ENCODE data around the gene GDF7.
A peak's percentile ranks its signal among the peaks of the same experiment; 100 is the strongest.

The GDF7 gene

GRCh38 chr2:20629581-20630171, 37.3 kb upstream of the GDF7 start:
- DNase-seq = peak in 1 of 2 experiments; percentile 66

- DNase-seq = no peak
Measured at GRCh38 chr2:20630967-20631366, 36.0 kb upstream of the GDF7 start.

DNA sequence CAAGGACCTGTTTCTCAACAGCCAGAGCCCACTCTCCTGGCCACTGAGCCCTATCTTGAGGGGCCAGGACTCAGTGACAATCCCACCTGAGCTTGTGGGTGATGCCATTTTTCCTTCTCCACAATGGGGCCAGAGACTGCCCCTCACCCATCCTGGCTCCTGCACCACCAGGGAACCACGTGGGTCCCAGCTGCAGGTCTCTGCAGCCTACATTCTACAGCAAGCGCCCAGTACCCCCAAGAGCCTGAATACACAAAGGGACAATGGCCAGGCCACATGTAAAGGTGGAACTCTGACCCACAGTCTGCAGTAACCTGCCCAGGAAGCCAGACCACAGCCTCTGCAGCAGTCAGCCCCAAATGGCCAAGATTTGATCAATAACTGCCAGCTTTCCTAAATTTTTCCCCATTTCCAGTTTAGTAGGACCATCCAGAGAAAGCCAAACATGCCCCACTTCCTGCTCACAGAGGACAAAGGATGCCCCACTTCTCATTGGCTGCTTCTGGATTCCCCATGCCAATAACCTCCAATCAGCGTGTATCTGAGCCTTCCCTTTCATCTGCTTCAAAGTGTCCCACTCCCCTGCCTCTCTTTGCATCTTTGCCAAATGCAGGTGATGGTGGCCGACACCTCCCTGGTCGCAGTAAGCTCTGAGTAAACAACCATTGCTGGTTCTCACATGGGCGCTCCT, 35.2 kb upstream of the GDF7 start:
- no peak for DNase-seq

DNA sequence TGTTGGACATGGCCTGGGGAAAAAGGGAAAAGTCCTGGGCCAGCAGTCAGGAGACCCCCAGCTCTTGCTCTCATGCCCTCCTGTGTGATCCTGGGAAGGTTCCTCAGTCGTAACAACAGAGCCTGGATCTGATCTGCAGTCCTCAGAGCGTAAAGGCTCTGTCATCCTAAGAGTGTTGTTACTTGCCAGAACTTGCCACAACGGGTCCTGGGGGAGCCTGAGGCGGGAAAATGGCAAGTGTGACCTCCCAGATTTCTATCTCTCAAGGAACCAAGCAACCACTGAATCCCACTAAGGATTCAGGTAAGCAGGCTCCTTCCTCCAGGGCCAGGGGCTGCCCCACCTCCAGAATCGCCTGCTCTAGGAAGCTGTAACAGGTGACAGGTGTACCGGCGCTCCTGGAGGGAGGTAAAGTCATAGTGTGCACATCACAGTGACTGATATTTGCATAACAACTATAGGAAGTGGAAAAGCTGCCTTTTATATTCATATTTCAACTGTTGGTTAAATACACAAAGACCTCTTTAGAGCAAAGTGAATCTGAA, 34.4 kb upstream of the GDF7 start:
- no peak for DNase-seq

- DNase-seq = no peak
Measured at GRCh38 chr2:20633001-20633400, 33.9 kb upstream of the GDF7 start.

DNA sequence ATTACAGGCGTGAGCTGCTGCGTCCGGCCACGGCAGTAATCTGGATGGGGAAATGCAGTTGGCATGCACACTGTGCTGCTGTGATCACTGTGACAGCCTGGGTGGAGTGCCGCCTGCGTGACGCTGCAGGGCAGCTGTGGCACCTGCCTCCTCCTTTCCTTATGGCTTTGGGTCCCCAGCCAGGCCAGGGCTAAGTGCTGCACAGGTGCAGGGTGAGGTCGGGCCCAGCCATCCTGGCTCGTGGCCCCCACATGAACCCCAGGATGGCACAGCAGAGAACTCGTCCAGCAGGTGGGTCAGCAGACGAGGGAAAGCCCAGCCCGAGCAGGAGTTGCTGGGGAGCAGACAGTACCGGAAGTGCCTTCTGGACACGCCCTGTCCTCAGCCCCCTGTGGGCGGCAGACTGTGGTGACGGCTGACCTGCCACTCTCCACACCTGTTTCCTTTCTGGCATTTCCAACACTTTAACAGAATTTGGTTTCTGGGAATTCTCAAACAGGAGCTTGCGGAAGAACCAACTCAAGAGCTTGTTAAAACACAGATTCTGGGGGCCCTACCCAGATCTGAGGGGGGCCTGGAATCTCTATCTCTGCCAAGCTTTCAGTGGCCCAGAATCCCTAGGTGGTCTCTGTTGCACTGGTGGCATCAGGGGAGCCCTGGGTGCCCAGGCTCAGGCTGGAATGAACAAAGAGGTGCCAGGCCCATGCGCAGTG, 33.0 kb upstream of the GDF7 start:
- no peak for DNase-seq

DNA sequence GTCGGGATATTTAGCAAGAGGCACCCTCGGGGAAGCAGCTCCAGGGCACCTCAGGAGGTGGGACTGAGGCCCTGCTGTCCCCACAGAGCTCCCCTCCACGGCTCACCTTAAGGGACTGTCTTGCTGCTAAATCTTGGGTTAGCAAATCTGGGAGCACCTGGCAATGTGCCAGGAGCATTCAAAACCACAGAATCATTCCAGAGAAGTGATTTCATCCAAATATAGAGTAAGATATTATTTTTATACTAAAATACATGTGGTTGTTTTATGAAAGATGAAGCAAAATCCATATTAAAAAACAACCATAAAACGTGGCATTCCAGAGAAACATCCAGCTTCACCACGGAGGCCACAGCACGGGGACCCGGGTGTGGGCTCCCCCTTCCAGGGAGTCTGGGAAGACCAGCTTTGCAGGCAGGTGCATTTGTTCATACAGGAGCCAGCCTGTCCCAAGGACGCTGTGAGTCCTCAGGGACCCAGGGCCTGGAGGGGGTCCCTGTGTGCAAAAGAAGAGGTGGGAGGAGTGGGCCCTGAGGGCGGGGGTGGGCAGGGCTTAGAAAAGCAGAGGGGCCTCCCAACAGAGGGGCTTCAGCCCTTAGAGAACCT, 32.3 kb upstream of the GDF7 start:
- DNase-seq = no peak

DNA sequence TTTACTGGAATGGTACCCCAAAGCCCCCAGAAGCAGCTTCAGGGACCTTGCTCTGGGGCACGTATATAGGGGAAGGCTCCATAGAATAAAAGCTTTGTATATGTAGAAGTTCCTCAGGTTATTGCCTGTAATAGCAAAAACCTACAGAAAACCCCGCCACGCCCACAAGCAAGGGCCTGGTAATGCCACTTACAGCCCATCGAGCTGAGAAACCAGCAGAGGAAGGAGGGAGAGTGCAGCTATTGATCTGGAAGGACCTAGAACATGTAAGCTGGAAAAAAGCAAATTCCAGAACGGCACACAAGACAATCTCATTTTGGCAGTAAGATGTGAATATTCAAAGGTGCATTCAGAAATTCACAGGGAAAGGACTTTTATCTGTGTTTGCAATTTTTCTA, 31.8 kb upstream of the GDF7 start:
- DNase-seq = no peak

- peak; percentile 68 to 79 for DNase-seq
Measured at GRCh38 chr2:20635675-20636584, 31.0 kb upstream of the GDF7 start.

DNA sequence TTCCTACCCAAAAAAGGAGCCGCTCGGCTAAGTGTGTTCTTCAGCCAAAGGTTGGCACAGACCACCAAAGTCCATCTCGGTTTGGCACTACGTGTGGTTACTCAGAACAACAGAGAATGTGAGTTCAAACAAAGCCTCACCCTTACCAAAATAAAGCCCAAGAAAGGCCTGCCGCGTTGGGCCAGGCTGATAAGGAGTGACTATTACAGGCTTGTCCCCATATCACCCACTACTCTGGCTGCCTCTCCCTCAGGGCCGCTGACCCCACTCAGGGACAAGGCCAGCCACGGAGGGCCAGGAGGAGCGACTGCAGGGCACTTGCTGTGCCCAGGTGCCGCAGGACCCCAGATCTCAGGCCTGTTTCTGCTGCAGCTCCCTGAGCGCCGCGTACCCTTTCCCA, 29.8 kb upstream of the GDF7 start:
- no peak for DNase-seq

DNA sequence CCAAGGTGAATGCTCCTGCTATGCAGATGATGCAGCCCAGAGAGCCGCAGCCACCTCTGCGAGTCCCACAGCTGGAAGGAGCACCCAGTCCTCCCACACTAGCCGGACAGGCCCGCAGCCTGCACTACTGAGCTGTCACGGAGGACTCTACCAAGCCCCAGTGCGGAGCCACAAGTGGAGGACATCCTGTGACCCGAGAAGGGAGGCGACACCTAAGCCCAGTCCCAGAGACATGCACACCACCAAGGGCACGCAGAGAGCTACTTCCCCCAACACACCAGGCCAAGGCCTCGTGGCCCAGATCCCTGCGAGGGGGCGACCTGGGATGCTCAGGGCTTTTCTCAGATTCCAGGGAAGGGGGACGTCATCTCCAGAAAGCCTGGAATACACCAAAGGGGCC, 28.9 kb upstream of the GDF7 start:
- DNase-seq = no peak

DNA sequence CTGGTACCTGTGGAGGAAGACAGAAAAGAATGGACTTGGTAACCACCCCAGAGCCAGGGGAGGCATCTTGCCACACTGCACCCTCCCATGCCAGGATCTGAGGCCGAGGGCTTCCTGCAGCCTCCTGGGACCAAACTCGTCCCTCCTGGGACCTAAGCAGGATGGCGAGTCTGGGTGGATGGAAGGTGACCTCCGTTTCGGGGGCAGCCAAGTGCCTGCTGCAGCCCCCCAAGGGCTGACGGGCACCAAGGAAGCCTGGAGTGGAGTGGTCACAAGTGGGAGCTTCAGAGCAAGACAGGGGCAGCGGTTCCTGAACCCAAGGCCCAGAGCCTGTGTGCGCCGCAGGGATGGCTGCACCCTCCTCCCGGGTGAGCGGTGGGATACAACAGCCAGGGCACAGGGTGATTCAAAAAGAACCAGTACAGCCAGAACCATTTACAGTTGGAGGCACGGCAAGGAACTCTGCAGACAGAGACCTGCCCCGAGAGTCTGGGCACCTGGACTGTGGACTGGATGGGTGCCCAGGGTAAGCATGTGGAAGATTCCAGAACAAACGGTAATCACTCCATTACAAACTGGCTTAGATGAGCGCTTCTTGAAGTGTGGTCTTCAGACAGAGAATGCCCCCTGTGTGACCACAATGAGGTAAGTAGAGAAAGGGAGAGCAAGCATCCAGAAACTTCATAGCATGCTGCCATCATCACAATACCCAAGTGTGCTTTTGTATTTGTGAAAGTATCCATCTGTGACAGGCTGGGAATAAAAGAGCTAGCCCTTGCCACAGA, 28.1 kb upstream of the GDF7 start:
- DNase-seq = no peak

GRCh38 chr2:20640411-20641122, 26.4 kb upstream of the GDF7 start:
- DNase-seq = no peak

GRCh38 chr2:20641123-20641985, 25.6 kb upstream of the GDF7 start:
- DNase-seq = no peak

- peak; percentile 46 to 74 for DNase-seq
Measured at GRCh38 chr2:20642055-20642971, 24.6 kb upstream of the GDF7 start.

DNA sequence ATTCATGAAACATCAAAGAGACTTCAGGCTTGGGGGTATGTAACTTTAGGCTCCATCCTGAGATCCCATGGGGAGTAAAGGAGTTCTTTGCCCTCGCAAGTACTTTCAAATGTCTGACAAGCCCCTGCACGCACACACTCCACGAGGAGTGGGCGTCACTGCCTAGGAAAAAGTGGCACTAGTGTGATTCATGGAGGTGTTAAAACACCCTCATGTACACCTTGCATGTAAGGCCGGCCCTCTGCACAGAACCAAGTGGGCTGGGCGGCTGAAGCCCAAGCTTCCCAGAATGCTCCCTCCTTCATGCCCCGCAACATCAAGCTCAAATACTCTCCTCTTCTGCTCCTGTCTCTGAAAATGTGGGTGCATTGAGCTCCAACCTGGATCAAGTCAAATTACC, 23.9 kb upstream of the GDF7 start:
- no peak for DNase-seq

DNA sequence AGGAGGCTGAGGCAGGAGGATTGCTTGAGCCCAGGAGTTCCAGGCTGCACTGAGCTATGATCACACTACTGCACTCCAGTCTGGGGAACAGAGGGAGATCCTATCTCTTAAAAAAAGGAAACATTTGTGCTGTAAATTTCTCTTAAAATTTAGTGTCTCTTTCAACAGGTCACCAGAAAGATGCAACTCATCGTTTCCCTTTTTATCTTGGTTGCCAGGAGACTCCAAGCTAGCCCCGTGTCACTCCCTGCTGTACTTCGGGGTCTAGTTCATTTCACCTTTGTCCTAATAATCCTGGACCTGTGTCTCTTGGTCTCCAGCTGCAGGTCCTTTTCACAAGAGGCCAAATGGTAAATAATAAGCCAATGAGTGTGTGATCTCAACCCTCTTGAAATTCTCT, 23.1 kb upstream of the GDF7 start:
- no peak for DNase-seq

- DNase-seq = no peak
Measured at GRCh38 chr2:20645301-20645701, 21.6 kb upstream of the GDF7 start.

- no peak for DNase-seq
Measured at GRCh38 chr2:20645761-20646160, 21.2 kb upstream of the GDF7 start.
